GM12891 (cell line): ENCODE measurements around the gene CLCNKA.

Experiments
- POLR2A ChIP-seq: IDR thresholded peaks from 2 replicates; pipeline ENCODE4 v1.6.1; 2011; ENCODE audit warnings: low read depth, low read length, control low read depth
- POLR2AphosphoS5 ChIP-seq: IDR thresholded peaks from 2 replicates; pipeline ENCODE4 v1.6.1; 2011; ENCODE audit warnings: low read depth, low read length, control low read depth
- SPI1 ChIP-seq: IDR thresholded peaks from 2 replicates; pipeline ENCODE4 v1.6.1; 2011; ENCODE audit warnings: low read depth, low read length, control low read depth

DNA sequence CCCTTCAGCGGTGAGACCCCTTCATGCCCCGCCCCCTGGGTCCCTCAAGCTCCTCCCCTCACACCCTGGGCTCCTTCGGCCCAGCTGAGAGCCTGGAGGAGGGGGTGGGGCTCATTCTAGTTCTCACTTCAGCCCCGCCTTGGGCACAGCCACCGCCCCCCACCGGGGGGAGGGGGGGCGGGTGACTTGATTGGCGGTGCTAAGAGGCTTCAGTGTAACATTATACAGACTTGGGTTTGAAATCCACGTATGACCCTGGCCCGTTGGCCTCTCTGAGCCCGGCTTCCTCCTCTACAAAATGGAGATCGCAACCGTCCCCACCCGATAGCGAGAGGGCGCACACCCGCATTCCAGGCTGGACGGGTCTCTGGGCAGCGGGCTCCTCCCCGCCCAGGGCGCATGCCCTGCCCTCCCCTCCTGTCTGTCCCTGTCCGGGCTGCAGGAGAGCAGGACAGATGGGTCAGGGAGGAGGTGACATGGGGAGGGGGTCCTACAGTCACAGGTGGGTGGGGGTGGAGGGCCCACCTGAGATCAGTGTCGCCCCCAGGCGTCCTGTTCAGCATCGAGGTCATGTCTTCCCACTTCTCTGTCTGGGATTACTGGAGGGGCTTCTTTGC is 26.8 kb downstream of the CLCNKA start:
- TF ChIP-seq POLR2A = no peak
- no peak for TF ChIP-seq POLR2AphosphoS5
- no peak for TF ChIP-seq SPI1
